Neural cell (in vitro differentiated cells): ENCODE results near the gene TDRD3.

ENCODE experiments used
- EZH2 ChIP-seq: fragments of 200-600, 300-800 bp; shearing (Covaris generic), sonication (generic); IDR thresholded peaks from 2 replicates; pipeline ENCODE4 v1.6.1; 2014; ENCODE audit warnings: antibody characterized with exemption, low read length, borderline replicate concordance, mild to moderate bottlenecking; ENCODE audit not compliant: insufficient read depth, poor library complexity, severe bottlenecking
- TAF1 ChIP-seq: IDR thresholded peaks from 2 replicates; pipeline ENCODE4 v1.6.1; 2012; ENCODE audit warnings: low read depth
- TF ChIP-seq, protein P1 (sequence below): fragments of 450-650 bp; IDR thresholded peaks from 2 replicates; pipeline ENCODE4 v1.5.1; 2014; ENCODE audit warnings: antibody characterized with exemption, mild to moderate bottlenecking, moderate library complexity; ENCODE audit not compliant: poor library complexity, severe bottlenecking

DNA sequence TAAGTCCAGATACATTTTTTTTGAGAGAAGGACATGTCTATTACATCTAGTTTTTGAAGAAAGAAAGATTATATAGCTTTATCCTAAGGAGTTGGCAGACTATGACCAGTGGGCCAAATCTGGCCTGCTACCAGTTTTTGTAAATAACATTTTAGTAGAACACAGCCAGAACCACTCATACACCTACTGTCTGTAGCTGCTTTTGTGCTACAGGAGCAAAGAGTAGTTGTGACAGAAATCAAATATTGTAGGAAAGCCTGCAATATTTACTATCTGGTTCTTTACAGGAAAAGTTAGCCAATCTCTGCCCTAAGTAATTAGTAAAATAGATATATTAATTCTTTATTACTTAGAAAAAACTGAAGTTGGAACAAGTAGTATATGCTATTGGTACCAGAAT is 17.2 kb downstream of the TDRD3 start:
- TF ChIP-seq, protein P1, sequence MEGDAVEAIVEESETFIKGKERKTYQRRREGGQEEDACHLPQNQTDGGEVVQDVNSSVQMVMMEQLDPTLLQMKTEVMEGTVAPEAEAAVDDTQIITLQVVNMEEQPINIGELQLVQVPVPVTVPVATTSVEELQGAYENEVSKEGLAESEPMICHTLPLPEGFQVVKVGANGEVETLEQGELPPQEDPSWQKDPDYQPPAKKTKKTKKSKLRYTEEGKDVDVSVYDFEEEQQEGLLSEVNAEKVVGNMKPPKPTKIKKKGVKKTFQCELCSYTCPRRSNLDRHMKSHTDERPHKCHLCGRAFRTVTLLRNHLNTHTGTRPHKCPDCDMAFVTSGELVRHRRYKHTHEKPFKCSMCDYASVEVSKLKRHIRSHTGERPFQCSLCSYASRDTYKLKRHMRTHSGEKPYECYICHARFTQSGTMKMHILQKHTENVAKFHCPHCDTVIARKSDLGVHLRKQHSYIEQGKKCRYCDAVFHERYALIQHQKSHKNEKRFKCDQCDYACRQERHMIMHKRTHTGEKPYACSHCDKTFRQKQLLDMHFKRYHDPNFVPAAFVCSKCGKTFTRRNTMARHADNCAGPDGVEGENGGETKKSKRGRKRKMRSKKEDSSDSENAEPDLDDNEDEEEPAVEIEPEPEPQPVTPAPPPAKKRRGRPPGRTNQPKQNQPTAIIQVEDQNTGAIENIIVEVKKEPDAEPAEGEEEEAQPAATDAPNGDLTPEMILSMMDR = no peak
- TF ChIP-seq EZH2 (no peak), TAF1 (no peak)
